HG02588 (cell line): ENCODE results near the gene LRRC63.

ENCODE experiments used
- ATAC-seq: cut with Tn5 transposase; IDR thresholded peaks from one replicate; pipeline ENCODE4 v1.9.1; 2021; ENCODE audit warnings: mild to moderate bottlenecking, moderate library complexity; ENCODE audit not compliant: unreplicated experiment

The LRRC63 gene

DNA sequence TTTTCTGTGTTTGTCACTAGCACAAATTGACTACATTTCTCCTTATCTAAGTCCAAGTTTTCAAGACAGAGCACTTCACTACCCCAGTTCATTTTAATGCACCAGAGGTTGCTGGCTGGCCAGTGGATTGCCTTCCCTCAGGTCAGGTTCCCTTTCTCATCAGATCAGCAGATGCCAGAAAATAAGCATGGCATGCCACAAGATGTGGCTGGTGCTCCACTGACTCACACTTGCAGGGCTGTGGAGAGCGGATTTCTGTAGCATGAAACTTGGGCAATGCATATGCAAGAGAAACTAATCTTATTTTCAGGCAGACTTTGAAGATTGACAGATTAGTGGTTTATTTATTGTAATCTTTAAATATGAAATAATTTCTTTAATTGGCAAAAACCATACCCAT lies 95.8 kb downstream of the LRRC63 start:
- no peak for ATAC-seq

DNA sequence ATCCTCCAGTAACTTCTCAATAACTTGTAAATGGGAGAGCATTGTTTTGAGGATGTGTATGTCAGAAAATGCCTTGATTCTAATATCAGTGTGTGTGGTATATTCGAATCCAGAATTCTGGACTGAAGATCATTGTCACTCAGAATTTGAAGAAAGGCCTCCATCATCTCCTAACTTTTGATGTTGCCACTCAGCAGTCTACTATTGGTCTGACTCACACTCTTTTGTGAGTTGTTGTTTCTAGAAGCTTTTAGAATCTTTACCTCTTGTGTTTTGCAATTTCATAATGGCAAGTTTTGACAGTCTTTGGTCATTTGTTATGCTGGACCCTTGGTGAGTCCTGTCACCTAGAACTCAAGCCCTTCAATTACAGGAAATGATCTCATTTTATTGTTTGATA lies 98.3 kb downstream of the LRRC63 start:
- ATAC-seq: no peak

DNA sequence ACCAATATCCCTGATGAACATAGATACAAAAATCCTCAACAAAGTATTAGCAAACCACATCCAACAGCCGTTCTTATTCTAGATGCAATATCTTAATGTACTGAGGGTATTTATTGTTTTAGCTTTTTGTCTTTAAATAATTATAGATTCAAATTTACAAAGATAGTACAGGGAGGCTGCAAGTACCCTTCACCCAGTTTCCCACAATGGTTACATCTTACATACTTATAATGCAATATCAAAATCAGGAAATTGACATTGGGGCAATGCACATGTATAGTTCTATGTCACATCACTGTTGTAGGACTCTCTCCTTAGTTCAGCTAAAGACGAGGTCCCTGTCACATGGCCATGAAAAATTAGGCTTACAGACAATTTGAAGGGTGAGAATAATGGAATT lies 99.5 kb downstream of the LRRC63 start:
- no peak for ATAC-seq

DNA sequence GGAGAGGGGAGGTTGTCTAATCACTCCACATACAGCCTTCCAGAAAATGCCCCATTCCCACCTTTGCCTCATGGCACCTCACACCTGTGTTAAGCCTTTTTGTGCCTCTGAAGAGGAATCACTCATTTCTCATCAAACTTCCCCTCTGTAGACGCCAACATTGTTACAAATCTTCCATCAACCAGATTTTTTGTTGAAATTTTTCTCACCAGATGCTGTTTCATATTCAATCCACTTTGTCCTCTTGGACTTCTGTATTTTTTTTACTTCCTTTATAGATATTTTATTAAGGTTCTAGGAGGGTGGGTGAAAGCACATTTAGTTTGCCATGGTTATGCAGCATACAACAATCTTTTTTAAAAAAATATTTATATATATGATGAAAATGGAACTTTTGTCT lies 101.3 kb downstream of the LRRC63 start:
- no peak for ATAC-seq

DNA sequence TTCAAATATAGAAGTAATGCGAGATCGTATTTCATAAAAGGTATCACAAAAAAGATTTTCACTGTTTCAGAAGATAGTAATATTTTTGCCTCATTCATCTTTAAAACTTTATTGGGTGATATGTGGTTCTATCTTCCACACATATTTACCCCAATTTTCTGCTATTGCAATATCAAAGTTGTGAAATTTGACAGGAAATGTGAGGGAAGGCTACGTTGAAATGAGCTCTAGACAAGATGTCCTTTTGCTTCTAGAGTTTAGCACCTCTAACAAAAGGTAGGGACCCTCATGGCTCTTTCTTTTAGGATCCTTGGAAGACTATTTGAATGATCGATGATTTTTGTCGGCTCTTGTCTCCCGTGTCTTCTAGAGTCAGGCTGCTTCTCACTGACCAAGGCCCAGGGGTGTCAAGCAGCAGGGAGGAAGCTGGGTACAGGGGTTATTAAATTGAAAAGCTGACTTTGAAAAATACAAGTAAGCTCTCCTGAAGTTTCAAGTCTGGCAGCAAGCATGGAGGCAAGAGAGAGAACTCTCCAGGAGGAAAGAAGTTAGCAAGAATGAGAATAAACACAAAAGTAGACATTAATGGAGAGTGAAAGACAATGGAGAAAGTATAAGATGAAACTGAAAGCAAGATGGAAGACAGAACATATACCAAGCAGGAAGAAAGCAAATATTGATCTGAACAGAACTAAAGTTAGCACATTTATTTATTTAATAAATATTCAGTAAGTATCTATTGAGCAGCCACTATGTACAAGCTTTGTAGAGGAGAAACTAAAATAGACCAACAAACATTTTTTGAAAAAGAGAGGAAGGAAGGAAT lies 101.9 kb downstream of the LRRC63 start:
- no peak for ATAC-seq

DNA sequence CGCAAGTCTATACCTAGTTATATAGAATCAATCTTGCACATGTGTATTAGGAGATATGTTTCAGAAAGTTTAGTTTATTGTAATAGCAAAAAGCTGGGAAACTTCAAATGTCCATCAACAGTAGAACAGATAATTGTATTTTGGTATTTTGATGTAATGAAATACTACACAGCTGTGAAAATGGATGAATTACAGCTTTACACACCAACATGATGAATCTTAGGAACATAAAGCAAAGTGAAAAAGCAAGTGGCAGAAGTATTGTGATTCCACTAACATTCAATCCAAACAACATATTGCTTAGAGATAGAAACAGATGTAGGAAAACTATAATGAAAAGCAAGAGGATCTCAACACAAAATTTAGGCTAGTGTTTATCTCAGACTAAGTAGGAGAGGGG lies 102.9 kb downstream of the LRRC63 start:
- no peak for ATAC-seq

DNA sequence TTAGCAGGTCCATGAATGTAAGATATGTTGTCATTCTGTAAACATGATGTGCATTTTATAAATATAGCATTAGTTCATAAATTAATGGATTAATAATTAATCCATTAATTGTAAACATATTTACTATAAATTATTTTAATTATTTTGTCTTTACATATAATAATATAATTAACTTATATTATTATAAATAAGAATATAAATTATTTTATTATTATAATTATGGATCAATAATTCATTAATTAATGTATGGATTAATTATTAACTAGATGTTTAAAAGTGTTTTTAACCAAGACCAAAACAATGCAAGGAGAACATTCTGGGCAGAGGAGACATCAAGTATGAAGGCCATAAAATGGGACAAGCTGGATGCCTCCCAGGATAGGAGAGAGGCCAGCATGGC lies 103.3 kb downstream of the LRRC63 start:
- ATAC-seq: no peak

DNA sequence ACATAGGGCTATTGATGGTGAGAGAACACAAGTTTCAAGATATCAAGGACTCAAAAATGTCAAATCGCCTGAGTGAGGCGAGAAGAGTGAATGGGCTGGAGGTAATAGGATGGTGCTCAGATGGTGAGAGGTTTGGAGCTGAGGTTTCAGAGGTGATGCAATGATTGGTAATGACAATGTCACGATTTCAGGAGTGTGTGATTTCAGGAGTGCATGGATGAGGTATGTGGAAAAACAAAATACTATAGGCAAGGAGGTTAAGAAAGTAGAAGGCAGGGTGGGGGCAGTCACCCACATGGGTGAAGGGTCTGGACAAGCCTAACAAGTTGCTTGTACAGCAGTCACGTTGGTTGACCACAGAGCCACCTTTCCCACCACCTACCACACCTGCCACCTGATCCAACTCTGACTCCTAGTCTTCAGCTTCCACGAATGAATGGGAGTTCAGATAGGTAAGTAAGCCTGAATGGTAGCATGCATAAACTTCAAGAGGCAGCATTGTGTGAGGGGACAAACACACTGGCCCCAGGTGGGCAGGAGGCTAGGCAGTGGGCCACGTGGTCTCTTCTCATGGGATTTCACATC lies 103.9 kb downstream of the LRRC63 start:
- no peak for ATAC-seq

DNA sequence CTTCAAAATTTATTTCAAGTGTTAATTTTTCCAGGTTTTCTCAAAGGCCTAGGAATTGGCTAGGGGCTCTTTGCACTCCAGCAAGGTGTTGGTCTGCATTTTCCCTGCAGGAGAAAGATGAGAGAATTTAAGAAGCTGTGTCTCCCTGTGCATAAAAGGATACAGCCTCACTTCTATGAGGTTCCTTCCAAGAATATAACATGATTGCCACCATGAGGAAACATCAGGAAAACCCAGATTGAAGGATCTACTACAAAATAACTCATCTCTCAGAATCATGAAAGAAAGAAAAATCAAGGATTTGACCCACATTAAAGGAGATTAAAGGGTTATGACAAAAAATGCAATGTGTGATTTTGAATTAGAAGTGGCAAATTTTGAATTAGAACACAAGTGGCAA lies 105.4 kb downstream of the LRRC63 start:
- ATAC-seq: no peak

DNA sequence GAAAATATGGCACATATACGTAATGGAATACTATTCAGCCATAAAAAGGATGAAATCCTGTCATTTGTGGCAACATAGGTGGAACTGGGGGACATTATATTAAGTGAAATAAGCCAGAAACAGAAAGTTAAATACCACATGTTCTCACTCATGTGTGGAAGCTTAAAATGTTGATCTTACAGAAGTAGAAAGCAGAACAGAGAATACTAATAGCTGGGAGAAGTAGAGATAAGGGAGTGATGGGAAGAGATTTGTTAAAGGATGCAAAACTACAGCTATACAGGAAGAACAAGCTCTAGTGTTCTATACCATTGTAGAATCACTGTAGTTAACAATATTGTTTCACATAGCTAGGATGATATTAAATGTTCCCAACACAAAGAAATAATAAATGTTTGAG lies 107.3 kb downstream of the LRRC63 start:
- no peak for ATAC-seq

DNA sequence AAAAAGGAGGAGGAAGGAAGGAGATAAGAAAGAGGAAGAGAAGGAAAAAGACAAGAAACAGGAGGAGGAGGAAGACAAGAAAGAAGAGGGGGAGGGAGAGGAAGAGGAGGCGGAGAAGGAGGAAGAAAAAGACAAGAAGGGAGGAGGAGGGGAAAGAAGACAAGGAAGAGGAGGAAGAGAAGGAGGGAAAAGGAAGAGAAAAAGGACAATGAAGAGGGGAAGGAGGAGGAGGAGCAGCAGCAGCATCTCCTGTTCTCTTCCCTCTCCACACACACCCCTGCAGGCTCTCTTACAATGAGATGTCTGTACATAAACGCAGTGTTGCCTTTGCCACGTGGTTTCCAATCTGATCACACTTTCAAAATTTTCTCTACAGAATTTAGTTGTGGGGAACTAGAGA lies 108.7 kb downstream of the LRRC63 start:
- ATAC-seq: no peak

DNA sequence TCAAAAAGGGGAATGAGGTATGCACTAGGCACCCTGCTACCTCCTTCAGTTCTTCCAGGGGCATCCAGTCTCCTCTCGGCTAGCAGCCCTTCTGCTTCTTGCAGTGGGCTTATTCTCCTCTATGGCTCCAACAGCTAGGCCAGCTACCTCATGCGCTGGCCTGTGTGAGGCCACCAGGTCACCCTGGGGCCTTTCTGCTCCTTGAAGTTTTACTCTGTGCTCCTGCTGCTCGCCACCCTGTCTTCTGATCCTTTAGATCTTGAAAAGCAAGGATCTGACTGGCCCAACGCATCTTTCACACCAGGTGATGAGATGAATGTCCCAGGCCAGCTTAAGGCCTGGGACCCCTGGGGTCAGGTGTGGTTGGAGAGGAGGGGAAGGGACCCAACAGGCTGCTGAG lies 109.1 kb downstream of the LRRC63 start:
- ATAC-seq: no peak

DNA sequence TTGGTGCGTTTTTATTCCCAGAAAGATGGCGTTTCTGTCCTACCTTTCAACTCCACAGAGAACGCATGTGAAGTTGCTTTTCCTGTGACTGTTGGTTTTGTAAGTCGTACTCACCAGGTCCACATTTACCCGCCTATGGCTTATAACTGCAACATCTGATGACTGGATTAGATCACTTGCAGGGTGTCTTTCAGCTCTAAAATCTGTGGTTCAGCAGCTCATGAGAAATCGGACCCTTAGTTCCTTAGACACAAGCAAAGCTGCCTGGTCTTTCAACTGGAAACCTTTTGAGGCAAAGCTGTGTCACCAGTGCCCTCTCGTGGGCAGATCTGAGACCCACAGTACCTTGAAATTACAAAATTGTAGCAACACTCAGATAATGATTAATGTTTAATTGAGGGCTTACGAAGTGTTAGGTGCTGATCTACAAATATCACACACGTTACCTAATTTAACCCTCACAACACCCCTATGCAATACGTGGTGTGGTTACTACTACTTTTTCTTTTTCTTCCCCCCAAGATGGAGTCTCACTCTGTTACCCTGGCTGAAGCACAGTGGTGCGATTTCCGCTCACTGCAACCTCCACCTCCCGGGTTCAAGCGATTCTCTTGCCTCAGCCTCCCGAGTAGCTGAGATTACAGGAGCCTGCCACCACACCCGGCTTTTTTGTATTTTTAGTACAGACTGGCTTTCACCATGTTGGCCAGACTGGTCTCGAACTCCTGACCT lies 109.9 kb downstream of the LRRC63 start:
- ATAC-seq: no peak

DNA sequence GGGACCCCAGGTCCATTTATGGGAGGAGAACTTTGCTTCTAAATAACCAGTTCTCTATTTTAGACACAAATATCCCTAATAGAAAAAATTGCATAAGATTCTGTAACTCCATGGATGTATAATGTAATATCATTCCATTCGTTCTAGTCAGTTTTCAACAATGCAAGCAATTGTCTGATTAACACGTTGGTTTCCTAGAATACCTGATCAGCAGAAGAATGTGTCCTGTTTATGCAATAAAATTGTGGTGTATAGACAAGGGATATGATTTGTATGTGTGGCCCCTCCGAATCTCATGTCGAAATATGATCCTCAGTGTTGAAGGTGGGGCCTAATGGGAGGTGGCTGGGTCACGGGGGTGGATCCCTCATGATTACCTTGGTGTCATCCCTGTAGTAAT lies 113.2 kb downstream of the LRRC63 start:
- no peak for ATAC-seq
